GM11168 (cell line): ENCODE data around the gene TUBGCP2.
"Not testable (repeated sequence)": the region's sequence is repeated elsewhere in the genome, so short reads cannot be mapped to it uniquely, and the experiment has no call there.

Source experiments
- in situ Hi-C: fragments of 300-500 bp; cut with MboI; formaldehyde crosslinking; loops from one replicate; pipeline ENCODE4 v1.12.0; 2022; ENCODE audit warnings: low sequenced_read_pairs; ENCODE audit not compliant: unreplicated experiment

TUBGCP2 gene

DNA sequence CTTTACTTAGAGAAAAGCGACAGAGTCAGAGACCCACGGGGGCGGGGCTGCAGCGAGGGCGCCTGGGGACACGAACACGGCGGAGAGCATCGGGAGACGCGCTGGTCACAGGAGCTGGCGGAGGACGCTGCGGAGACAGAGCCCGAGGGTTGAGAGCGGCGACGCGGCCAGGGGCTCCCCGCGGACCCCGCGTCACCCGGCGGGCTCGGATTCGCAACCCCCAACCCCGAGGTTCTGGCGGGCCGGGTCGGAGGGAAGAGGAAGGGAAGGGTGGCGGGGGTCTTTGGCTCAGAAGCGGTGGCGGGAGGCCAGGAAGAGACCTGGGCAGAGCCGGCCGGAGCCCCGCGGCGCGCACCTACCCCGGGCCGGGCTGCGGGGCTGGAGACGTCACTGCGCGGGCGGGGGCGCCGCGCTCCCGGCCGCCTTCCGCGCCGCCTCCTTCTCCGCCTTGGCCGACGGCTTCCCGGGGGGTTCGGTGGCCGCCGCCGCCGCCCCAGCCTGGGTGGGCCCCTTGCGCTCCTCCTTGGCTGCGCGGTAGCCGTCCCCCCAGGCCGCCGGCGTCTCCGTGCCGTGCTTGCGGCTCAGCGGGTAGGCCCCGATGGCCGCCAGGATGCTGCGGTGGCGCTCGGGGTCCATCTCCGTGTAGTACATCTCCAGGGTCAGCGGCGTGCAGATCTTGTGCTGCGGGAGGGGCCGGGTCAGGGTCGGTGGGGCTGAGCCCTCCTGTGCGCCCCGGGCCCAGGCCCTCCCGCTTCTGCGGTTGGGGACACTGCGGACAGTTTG lies 17.0 kb upstream of the TUBGCP2 start:
- in situ Hi-C loops = no loop called here

DNA sequence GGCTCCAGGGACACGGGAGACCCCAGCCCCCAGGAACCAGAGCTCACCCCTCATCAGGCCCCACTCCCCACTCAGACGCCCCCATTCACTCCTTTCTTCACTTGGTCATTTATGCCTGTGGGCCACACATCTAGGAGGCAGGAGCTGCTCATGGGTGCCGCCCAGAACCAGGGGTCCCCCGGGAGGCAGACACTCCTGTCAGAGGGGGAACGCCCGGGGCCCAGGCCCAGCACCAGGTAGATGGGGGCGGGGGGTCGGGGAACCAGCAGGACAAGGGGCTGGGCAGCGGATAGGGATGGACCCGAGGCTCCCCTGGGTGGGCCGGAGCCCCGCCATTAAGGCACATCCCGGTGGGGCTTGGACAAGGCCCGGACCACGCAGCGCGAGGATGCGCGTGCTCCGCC lies 16.2 kb upstream of the TUBGCP2 start:
- in situ Hi-C loops = no loop called here

GRCh38 chr10:133324198-133324792 lies 15.6 kb upstream of the TUBGCP2 start:
- in situ Hi-C loops = no loop called here

DNA sequence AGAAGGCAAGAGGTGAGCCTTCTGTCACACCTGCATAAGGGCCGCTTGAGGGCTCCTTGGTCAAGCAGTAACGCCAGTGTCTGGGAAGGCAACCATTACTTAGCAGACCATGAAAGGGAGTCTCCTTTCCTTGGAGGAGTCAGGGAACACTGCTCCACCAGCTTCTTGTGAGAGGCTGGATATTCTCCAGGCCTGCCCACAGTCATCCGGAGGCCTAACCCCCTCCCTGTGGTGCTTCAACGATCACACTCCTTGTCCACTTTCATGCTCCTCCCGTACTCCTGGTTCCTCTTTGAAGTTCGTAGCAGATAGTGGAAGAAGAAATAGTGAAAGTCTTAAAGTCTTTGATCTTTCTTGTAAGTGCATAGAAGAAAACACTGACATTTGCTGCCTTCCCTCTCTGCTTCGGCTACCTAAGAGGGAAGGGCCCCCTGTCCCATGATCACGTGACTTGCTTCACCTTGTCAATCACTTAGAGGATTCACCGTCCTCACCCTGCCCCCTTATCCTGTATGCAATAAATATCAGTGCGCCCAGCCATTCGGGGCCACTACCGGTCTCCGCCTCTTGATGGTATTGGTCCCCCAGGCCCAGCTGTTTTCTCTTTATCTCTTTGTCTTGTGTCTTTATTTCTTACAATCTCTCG lies 13.5 kb upstream of the TUBGCP2 start:
- in situ Hi-C loops = not testable (repeated sequence)

DNA sequence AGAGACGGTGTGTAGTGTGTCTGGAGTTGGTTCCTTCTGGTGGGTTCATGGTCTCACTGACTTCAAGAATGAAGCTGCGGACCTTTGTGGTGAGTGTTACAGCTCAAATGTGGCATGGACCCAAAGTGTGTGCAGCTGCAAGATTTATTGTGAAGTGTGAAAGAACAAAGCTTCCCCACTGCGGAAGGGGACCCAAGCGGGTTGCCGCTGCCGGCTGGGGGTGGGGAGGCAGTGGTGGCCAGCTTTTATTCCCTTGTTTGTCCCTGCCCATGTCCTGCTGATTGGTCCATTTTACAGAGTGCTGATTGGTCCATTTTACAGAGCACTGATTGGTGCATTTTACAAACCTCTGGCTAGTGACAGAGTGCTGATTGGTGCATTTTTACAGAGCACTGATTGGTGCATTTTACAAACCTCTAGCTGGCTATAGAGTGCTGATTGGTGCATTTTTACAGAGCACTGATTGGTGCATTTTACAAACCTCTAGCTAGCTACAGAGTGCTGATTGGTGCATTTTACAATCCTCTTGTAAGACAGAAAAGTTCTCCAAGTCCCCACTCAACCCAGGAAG lies 12.3 kb upstream of the TUBGCP2 start:
- in situ Hi-C loops = not testable (repeated sequence)

- in situ Hi-C loops = no loop called here
Observed at GRCh38 chr10:133318494-133319127, 9.9 kb upstream of the TUBGCP2 start.

DNA sequence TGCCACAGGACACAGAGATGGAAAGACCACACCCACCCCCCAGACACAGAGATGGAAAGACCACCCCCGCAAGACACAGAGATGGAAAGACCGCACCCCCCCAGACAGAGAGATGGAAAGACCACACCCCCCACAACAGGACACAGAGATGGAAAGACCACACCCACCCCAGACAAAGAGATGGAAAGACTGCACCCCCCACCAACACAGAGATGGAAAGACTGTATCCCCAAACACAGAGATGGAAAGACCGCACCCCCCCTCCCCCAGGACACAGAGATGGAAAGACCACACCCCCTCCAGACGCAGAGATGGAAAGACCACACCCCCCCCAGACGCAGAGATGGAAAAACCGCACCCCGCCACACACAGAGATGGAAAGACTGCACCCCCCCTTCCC lies 8.1 kb upstream of the TUBGCP2 start:
- in situ Hi-C loops = no loop called here

- in situ Hi-C loops = no loop called here
Observed at GRCh38 chr10:133316266-133316665, 7.6 kb upstream of the TUBGCP2 start.

DNA sequence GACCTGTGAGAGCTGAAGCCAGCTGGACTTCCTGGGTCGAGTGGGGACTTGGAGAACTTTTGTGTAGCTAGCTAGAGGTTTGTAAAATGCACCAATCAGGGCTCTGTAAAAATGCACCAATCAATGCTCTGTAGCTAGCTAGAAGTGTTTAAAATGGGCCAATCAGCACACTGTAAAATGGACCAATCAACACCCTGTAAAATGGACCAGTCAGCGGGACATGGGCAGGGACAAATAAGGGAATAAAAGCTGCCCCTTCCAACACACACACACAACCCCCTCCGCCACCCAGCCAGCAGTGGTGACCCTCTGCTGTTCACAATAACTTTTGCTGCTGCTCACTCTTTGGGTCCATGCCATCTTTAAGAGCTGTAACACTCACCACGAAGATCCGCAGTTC lies 7.2 kb upstream of the TUBGCP2 start:
- in situ Hi-C loops = no loop called here

- in situ Hi-C loops = no loop called here
Observed at GRCh38 chr10:133314911-133315310, 6.2 kb upstream of the TUBGCP2 start.

DNA sequence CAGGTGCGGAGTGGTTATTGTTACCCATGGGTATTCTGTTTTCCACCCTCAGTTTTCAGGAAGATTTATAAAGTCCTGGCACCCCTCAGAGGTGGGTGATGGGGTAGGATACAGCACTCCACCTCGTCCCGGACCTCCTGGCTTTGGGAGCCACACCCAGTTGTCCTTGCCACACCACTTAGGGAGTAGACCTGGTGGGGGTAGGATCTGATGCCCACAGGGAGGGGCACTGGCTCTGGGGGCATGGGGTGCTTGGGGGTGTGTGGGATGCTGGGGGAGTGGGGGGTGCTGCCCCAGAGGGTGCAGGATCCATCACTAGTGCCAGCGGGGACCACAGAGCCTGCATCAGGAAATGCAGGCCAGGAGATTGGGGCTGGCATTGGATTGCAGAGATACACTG lies 4.5 kb upstream of the TUBGCP2 start:
- in situ Hi-C loops = no loop called here

DNA sequence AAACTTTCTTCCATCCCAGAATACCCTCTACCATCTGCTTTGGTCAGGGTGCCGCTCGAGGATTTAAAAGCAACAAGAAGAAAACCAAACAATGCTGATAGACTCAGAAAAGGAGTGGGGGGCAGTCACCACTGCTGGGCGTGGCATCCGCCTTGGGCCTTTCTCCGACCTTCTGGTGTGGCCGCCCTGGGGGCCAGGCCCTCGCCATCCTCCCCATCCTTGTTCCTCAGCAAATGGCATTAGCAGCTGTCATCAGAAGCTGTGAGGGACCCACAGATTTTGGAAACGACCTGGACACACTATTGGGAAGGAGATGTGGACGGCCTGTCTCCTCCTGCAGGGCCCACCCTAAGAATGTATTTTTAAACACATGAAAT lies 4.1 kb upstream of the TUBGCP2 start:
- in situ Hi-C loops = no loop called here

GRCh38 chr10:133312016-133312768 lies 3.5 kb upstream of the TUBGCP2 start:
- in situ Hi-C loops = no loop called here

DNA sequence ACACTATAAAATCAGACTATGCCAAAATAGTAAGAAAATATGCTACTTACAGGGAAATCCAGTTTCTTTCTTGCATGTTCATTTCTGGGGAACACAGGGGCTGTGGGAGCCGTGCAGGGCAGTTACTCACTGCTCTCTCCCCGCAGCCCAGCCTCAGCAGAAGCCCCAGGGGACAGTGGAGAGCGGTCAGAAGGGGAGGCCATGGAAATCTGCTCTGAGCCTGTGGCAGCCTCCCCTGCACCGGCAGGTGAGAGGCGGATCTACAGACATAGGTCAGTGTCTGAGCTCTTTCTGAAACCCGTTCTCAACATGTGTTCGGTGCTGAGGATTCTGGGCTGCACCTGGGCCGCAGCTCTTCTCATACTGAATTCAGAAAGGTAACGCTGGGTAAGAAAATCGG lies 2.9 kb upstream of the TUBGCP2 start:
- in situ Hi-C loops = no loop called here

- in situ Hi-C loops = no loop called here
Observed at GRCh38 chr10:133310789-133311188, 2.1 kb upstream of the TUBGCP2 start.

DNA sequence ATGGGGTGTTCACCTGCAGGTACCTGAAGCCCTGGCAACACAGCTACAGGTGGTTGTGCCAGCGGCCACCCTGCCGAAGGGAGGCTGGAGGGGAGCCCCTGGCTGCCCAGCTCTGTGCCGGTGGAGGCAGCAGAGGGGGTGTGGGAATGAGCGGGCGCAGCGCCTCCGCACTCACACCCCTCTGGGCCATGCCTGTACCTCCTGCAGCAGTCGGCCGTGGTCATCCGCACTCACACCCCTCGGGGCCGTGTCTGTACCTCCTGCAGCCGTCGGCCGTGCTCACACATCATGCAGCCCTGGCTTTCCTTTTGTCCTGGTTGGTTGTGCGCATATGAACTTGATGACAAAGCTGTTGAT lies 1.7 kb upstream of the TUBGCP2 start:
- in situ Hi-C loops = no loop called here

DNA sequence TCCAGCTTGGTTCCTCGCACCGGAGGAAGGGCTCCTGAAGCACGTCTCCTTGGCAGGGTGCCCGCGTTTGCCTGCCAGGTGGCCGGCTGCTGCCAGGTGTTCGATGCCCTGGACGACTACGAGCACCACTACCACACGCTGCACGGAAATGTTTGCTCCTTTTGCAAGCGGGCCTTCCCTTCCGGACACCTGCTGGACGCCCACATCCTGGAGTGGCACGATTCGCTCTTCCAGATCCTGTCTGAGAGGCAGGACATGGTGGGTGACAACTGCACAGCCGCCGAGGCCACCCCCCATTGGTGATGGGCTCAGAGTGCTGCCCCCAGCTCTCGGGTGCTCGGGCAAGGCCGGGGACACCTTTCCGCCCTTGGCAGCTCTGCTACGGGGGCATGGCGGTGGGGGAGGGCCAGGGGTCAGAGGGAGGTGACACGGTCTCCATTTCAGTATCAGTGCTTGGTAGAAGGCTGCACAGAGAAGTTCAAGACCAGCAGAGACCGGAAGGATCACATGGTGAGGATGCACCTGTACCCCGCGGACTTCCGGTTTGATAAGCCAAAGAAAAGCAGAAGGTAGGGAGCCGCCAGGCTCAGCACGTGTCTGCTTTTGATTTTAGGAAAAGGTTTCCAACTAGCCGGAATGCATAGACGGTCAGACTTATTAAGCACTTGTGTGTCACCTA lies 1.2 kb upstream of the TUBGCP2 start:
- in situ Hi-C loops = loop anchor here (5.0 kb wide), 1 partner anchor 168 kb away; no protein-coding TSS in a partner anchor

DNA sequence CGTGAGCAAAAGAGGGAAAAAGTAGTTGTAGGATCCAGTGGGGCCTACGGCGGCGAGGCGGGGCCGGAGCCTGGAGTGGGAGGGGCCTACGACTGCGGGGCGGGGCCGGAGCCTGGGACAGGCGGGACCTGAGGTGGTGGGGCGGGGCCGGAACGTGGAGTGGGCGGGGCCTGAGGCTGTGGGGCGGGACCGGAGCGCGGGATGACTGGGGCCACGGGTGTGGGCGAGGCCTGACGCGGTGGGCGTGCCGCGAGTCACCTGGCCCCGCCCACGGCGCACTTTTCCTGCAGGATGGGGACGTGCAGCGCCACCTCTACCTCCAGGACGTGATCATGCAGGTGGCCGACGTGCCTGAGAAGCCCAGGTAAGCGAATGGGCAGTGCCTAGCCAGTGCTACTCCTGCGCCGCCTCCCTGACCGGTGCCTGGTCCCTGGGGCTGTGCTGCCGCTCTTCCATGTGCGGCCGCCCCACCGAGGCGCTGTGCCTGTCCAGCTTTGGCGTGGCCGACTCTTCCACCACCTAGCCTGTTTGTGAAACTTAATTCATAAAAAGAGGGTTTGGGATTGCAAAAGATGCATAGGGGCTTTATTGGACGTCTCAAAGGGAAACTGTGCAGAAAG lies 538 bp upstream of the TUBGCP2 start:
- in situ Hi-C loops = loop anchor here (5.0 kb wide), 1 partner anchor 167 kb away; no protein-coding TSS in a partner anchor
